IMR-90 (cell line): ENCODE measurements around the gene HYDIN. TPM values are rescaled to one million over a fixed set of nuclear protein-coding genes. Genes with fewer than 3 reads are reported as not detected.
"Not testable (repeated sequence)": the region's sequence is repeated elsewhere in the genome, so short reads cannot be mapped to it uniquely, and the experiment has no call there.

ENCODE experiments used
- ATAC-seq: fragments of 200-7000 bp; cut with Tn5 transposase; 2 replicates; pipeline ENCODE4 v1.9.1; 2020; ENCODE audit warnings: low read depth, mild to moderate bottlenecking, moderate library complexity
- BruUV-seq: library from RNA; stranded (reverse); fragments of 400-500 nt; replicated peaks from 2 replicates; lab custom pipeline; 2021; lab: Mats Ljungman, UMichigan
- CTCF ChIA-PET: fragments of 300-600 bp; formaldehyde crosslinking; extraction: SDS; loops from one replicate; lab custom pipeline; 2021; ENCODE audit warnings: antibody characterized with exemption; lab: Yijun Ruan, JAX
- POLR2A ChIA-PET: fragments of 300-600 bp; sonication (Branson Sonifier 250); formaldehyde crosslinking; loops from one replicate; lab custom pipeline; 2022; ENCODE audit warnings: antibody characterized with exemption; ENCODE audit not compliant: unreplicated experiment; lab: Charles Lee
- DNase-seq: peaks from one replicate; pipeline ENCODE4 v3.0.0; 2013
- H2AFZ ChIP-seq: replicated peaks from 2 replicates; pipeline ENCODE3; 2013; ENCODE audit warnings: low read length, mild to moderate bottlenecking; ENCODE audit not compliant: poor library complexity
- H2AK5ac ChIP-seq: 2 replicates; pipeline ENCODE4 v1.6.1; 2013; ENCODE audit warnings: low read depth, low read length, inconsistent platforms
- H2AK9ac ChIP-seq: replicated peaks from 2 replicates; pipeline ENCODE3; 2013; ENCODE audit warnings: mild to moderate bottlenecking, low read depth, low read length, moderate library complexity; ENCODE audit not compliant: poor library complexity
- H2BK120ac ChIP-seq: 2 replicates; pipeline ENCODE4 v1.6.1; 2013; ENCODE audit warnings: low read depth, low read length, inconsistent platforms
- H2BK15ac ChIP-seq: 3 replicates; pipeline ENCODE4 v1.6.1; 2013; ENCODE audit warnings: low read depth, low read length, inconsistent platforms
- H2BK20ac ChIP-seq: 2 replicates; pipeline ENCODE4 v1.6.1; 2013; ENCODE audit warnings: low read depth, mild to moderate bottlenecking, inconsistent platforms, low read length, moderate library complexity
- H2BK5ac ChIP-seq: 2 replicates; pipeline ENCODE4 v1.6.1; 2013; ENCODE audit warnings: mild to moderate bottlenecking, low read depth, low read length, inconsistent platforms; ENCODE audit not compliant: poor library complexity, severe bottlenecking
- H3K14ac ChIP-seq: replicated peaks from 2 replicates; pipeline ENCODE4 v1.6.1; 2013; ENCODE audit warnings: low read depth, low read length, inconsistent platforms
- H3K18ac ChIP-seq: 2 replicates; pipeline ENCODE4 v1.6.1; 2013; ENCODE audit warnings: low read depth, low read length, control low read depth
- H3K23ac ChIP-seq: 2 replicates; pipeline ENCODE4 v1.6.1; 2013; ENCODE audit warnings: low read depth, low read length, inconsistent platforms
- H3K27ac ChIP-seq: 2 replicates; pipeline ENCODE4 v1.5.1; 2013; ENCODE audit warnings: mild to moderate bottlenecking, control low read depth, low read length; ENCODE audit not compliant: insufficient read depth
- H3K27me3 ChIP-seq: 2 replicates; pipeline ENCODE4 v1.6.1; 2013; ENCODE audit warnings: low read length; ENCODE audit not compliant: control insufficient read depth, insufficient read depth
- H3K36me3 ChIP-seq: 2 replicates; pipeline ENCODE4 v1.6.1; 2013; ENCODE audit warnings: low read length, mixed read lengths; ENCODE audit not compliant: control insufficient read depth, insufficient read depth
- H3K4ac ChIP-seq: 2 replicates; pipeline ENCODE4 v1.6.1; 2013; ENCODE audit warnings: low read depth, low read length, inconsistent platforms
- H3K4me1 ChIP-seq: 2 replicates; pipeline ENCODE4 v1.6.1; 2013; ENCODE audit warnings: low read length, mixed read lengths; ENCODE audit not compliant: control insufficient read depth, insufficient read depth
- H3K4me2 ChIP-seq: 2 replicates; pipeline ENCODE4 v1.6.1; 2013; ENCODE audit warnings: low read depth, mild to moderate bottlenecking, control low read depth, low read length, moderate library complexity
- H3K4me3 ChIP-seq: 2 replicates; pipeline ENCODE4 v1.5.1; 2013; ENCODE audit warnings: low read depth, mild to moderate bottlenecking, control low read depth, low read length, moderate library complexity; ENCODE audit not compliant: insufficient read depth
- H3K56ac ChIP-seq: 2 replicates; pipeline ENCODE4 v1.6.1; 2013; ENCODE audit warnings: low read length, inconsistent platforms; ENCODE audit not compliant: insufficient read depth; ENCODE audit errors: extremely low read depth
- H3K79me1 ChIP-seq, 2 experiments: 2 replicates each; pipeline ENCODE4 v1.6.1; 2013; ENCODE audit warnings: low read length in 2 of 2, inconsistent platforms in 1 of 2, low read depth in 1 of 2
- H3K9ac ChIP-seq: 2 replicates; pipeline ENCODE4 v1.6.1; 2013; ENCODE audit warnings: low read depth, low read length, control low read depth
- H3K9me1 ChIP-seq: 2 replicates; pipeline ENCODE4 v1.6.1; 2013; ENCODE audit warnings: low read length, inconsistent platforms; ENCODE audit not compliant: insufficient read depth
- H3K9me3 ChIP-seq: 2 replicates; pipeline ENCODE4 v1.6.1; 2013; ENCODE audit warnings: low read length; ENCODE audit not compliant: control insufficient read depth, insufficient read depth
- H4K20me1 ChIP-seq: 2 replicates; pipeline ENCODE4 v1.6.1; 2013; ENCODE audit warnings: low read length, inconsistent platforms; ENCODE audit not compliant: insufficient read depth
- H4K5ac ChIP-seq: 2 replicates; pipeline ENCODE4 v1.6.1; 2013; ENCODE audit warnings: mild to moderate bottlenecking, low read depth, low read length, control low read depth
- H4K8ac ChIP-seq, 2 experiments: 2 replicates each; pipeline ENCODE4 v1.6.1; 2013; ENCODE audit warnings: low read depth in 2 of 2, low read length in 2 of 2, control low read depth in 1 of 2, inconsistent platforms in 1 of 2
- H4K91ac ChIP-seq: 2 replicates; pipeline ENCODE4 v1.6.1; 2013; ENCODE audit warnings: low read depth, low read length, inconsistent platforms; ENCODE audit not compliant: insufficient read depth
- WGBS, 2 experiments: methylation state at CpG; one replicate each; pipeline versions ENCODE4 v1.1.5 to v1.1.7; 2013; ENCODE audit warnings: missing lambda C conversion rate in 2 of 2; ENCODE audit not compliant: insufficient read length in 1 of 2; ENCODE audit errors: extremely low coverage in 2 of 2; 5-methylcytosine and 5-hydroxymethylcytosine counted together
- dilution Hi-C: fragments of 300-500 bp; cut with HindIII; formaldehyde crosslinking; loops from one replicate; pipeline ENCODE4 v1.14.3; 2018; ENCODE audit warnings: low sequenced_read_pairs; ENCODE audit not compliant: unreplicated experiment
- in situ Hi-C: fragments of 300-500 bp; cut with MboI; formaldehyde crosslinking; loops from 3 replicates; pipeline ENCODE4 v1.14.3; 2019; ENCODE audit warnings: low sequenced_read_pairs, inconsistent platforms, mixed read lengths
- intact Hi-C: fragments of 100-400 bp; cut with micrococcal nuclease; formaldehyde crosslinking; loops from 2 replicates; pipeline ENCODE4 v1.10.0; 2022
- polyA plus RNA-seq, 3 experiments: library from polyadenylated mRNA; depleted of rRNA; stranded (reverse); fragments of >200 nt; gene quantifications; 2 replicates each; pipeline ENCODE4 v1.2.3, GENCODE V29; 2012; ENCODE audit warnings: low replicate concordance in 1 of 3
- total RNA-seq: library from RNA; depleted of rRNA; stranded (reverse); fragments of >200 nt; gene quantifications from 2 replicates; pipeline ENCODE4 v1.2.3, GENCODE V29; 2012

Gene HYDIN
- total and polyA plus RNA-seq, 2 of the 4 experiments (the other 2 are of a cell fraction): 0.18 to 0.27 TPM

DNA sequence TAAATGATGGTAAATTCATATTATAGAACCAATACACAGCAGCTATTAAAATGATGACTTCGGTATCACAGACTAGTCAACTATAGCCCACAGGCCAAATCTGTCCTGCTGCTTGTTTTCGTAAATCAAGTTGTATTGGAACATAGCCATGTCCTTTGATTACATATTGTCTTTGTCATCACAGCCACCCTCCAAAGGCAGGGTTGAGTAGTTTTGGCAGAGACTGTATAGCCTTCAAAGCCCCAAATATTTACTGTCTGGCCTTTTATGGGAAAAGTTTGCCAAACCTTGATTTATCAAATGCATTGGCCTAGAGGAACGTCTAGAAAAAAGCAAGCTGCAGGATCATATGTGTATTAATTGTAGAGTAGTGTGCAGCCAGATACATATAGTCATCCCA, 270.4 kb downstream of the HYDIN start:
- H3K4me1 ChIP-seq, H3K79me1 ChIP-seq, H3K27ac ChIP-seq, H4K91ac ChIP-seq, H3K36me3 ChIP-seq, H2AFZ ChIP-seq, H3K23ac ChIP-seq, H3K4me3 ChIP-seq, POLR2A ChIA-PET, BruUV-seq, H3K27me3 ChIP-seq, in situ Hi-C loops, H4K5ac ChIP-seq, CTCF ChIA-PET, H2BK15ac ChIP-seq, H3K9me1 ChIP-seq, intact Hi-C loops, ATAC-seq, H3K18ac ChIP-seq, H3K56ac ChIP-seq, H2AK9ac ChIP-seq, H2BK20ac ChIP-seq, H3K4ac ChIP-seq, H2BK5ac ChIP-seq, H2BK120ac ChIP-seq, H4K20me1 ChIP-seq, H3K4me2 ChIP-seq, H4K8ac ChIP-seq, H3K9ac ChIP-seq, dilution Hi-C loops, H3K9me3 ChIP-seq, H3K14ac ChIP-seq, H2AK5ac ChIP-seq, DNase-seq: not testable (repeated sequence)
- no CpG with 5 or more reads among the region's 3 CpGs for WGBS, 2 experiments

DNA sequence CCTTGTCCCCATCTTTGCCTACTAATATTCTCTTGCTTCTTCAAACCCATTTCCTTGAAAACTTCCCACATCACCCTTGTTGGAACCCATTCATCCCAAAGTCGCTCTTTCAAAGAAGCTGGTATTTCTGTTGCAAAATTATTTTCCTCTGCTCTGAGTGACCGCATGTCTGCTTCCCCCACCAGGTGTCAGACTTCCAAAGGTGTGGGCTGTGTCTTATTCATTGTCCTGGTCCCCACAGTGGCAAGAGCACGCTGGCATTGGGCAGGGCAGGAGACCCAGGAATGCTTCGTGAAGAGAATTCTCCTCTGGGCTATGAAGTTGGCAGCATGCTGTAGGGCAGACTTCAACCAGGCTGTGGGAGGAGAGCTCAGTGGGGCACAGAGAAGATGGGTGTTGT, 275.6 kb downstream of the HYDIN start:
- H3K9ac ChIP-seq, in situ Hi-C loops, DNase-seq, H3K4me1 ChIP-seq, H3K18ac ChIP-seq, dilution Hi-C loops, H3K27ac ChIP-seq, H3K56ac ChIP-seq, H2BK120ac ChIP-seq, H3K14ac ChIP-seq, H2BK5ac ChIP-seq, H2BK15ac ChIP-seq, H4K5ac ChIP-seq, H2AK9ac ChIP-seq, H4K91ac ChIP-seq, H3K79me1 ChIP-seq, BruUV-seq, H3K27me3 ChIP-seq, H2AK5ac ChIP-seq, H3K4me3 ChIP-seq, H3K9me1 ChIP-seq, H3K9me3 ChIP-seq, H3K23ac ChIP-seq, intact Hi-C loops, CTCF ChIA-PET, H2BK20ac ChIP-seq, H3K36me3 ChIP-seq, POLR2A ChIA-PET, H4K8ac ChIP-seq, H3K4me2 ChIP-seq, H2AFZ ChIP-seq, H4K20me1 ChIP-seq, H3K4ac ChIP-seq, ATAC-seq: not testable (repeated sequence)
- no CpG with 5 or more reads among the region's 4 CpGs for WGBS, 2 experiments
